A549 (cell line): Measurements from ENCODE around the gene MAD1L1. TPM values are rescaled to one million over a fixed set of nuclear protein-coding genes. Genes with fewer than 3 reads are reported as not detected.

Experiments
- ATAC-seq, 2 experiments: fragments of 200-7000 bp in 1 of 2; fragments of >200 bp in 1 of 2; cut with Nextera tagmentation in 1 of 2; cut with Tn5 transposase in 1 of 2; 3 replicates each; pipeline versions ENCODE4 v1.8.0 to v1.9.1; 2018 to 2020; ENCODE audit warnings: mild to moderate bottlenecking in 1 of 2, moderate library complexity in 1 of 2
- CTCF ChIA-PET: fragments of 300-600 bp; sonication (Branson Sonifier 250); formaldehyde crosslinking; extraction: SDS; loops from one replicate; lab custom pipeline; 2021; ENCODE audit warnings: antibody characterized with exemption, inconsistent platforms; lab: Yijun Ruan, JAX
- POLR2A ChIA-PET: fragments of 350-600 bp; formaldehyde crosslinking; extraction: SDS; loops from one replicate; lab custom pipeline; 2021; ENCODE audit warnings: antibody characterized with exemption, inconsistent platforms; lab: Yijun Ruan, JAX
- DNase-seq, 2 experiments: peaks; one replicate each; pipeline versions ENCODE4 v3.0.0 to v3.0.0-alpha.2; 2011 to 2016; ENCODE audit warnings: low read depth in 1 of 2, low spot score in 1 of 2
- FAIRE-seq: peaks from 2 replicates; lab custom pipeline; 2011; peaks lifted over from hg19 to GRCh38; lab: Jason Lieb, UNC
- H3K27ac ChIP-seq, 2 experiments: fragments of >200 bp; sonication (Bioruptor Twin); formaldehyde crosslinking; 3 replicates each; pipeline ENCODE4 v1.5.1; 2016 to 2017
- H3K4me1 ChIP-seq: fragments of >200 bp; sonication (Bioruptor Twin); formaldehyde crosslinking; 3 replicates; pipeline ENCODE4 v1.6.1; 2016
- H3K4me2 ChIP-seq: fragments of >200 bp; sonication (Bioruptor Twin); formaldehyde crosslinking; 3 replicates; pipeline ENCODE4 v1.6.1; 2016
- H3K4me3 ChIP-seq: fragments of >200 bp; sonication (Bioruptor Twin); formaldehyde crosslinking; 3 replicates; pipeline ENCODE4 v1.5.1; 2016
- H3K9me3 ChIP-seq: fragments of >200 bp; sonication (Bioruptor Twin); formaldehyde crosslinking; 3 replicates; pipeline ENCODE4 v1.6.1; 2016
- CBX2 ChIP-seq: fragments of 200-600 bp; sonication (generic); IDR thresholded peaks from 2 replicates; pipeline ENCODE4 v1.6.1; 2016; ENCODE audit warnings: low read depth, mild to moderate bottlenecking, borderline replicate concordance
- CEBPB ChIP-seq, 2 experiments: fragments of >200 bp in 1 of 2; sonication (Bioruptor Twin) in 1 of 2; formaldehyde crosslinking in 1 of 2; IDR thresholded peaks; 2 replicates each; pipeline ENCODE4 v1.6.1; 2012 to 2016
- CHD2 ChIP-seq: fragments of 150-350 bp; IDR thresholded peaks from 2 replicates; pipeline ENCODE4 v1.6.1; 2014; ENCODE audit warnings: low read length; ENCODE audit not compliant: partially characterized antibody
- CHD4 ChIP-seq: fragments of 200-600 bp; sonication (generic); IDR thresholded peaks from 2 replicates; pipeline ENCODE4 v1.6.1; 2016; ENCODE audit warnings: antibody characterized with exemption, mild to moderate bottlenecking, borderline replicate concordance
- EHF ChIP-seq: fragments of 250-450 bp; sonication (Bioruptor Pico); IDR thresholded peaks from 2 replicates; pipeline ENCODE4 v1.5.0; 2020; ENCODE audit warnings: mild to moderate bottlenecking
- ELK1 ChIP-seq: fragments of 150-350 bp; IDR thresholded peaks from 2 replicates; pipeline ENCODE4 v1.6.1; 2014; ENCODE audit warnings: low read depth, mild to moderate bottlenecking, low read length
- ESRRA ChIP-seq: fragments of 150-350 bp; IDR thresholded peaks from 2 replicates; pipeline ENCODE4 v1.6.1; 2014; ENCODE audit warnings: mild to moderate bottlenecking, low read length, borderline replicate concordance
- FOSB ChIP-seq: fragments of 250-450 bp; sonication (Bioruptor Pico); IDR thresholded peaks from 2 replicates; pipeline ENCODE4 v1.5.0; 2020; ENCODE audit warnings: mild to moderate bottlenecking, moderate library complexity
- FOXS1 ChIP-seq: fragments of 250-450 bp; sonication (Bioruptor Pico); IDR thresholded peaks from 2 replicates; pipeline ENCODE4 v1.5.0; 2020; ENCODE audit warnings: mild to moderate bottlenecking, moderate library complexity
- HEYL ChIP-seq: fragments of 250-450 bp; sonication (Bioruptor Pico); IDR thresholded peaks from 2 replicates; pipeline ENCODE4 v1.8.0; 2021; ENCODE audit warnings: mild to moderate bottlenecking, moderate library complexity
- HMGXB4 ChIP-seq: fragments of 250-450 bp; sonication (Bioruptor Pico); IDR thresholded peaks from 2 replicates; pipeline ENCODE4 v1.5.0; 2021; ENCODE audit warnings: mild to moderate bottlenecking, moderate library complexity, borderline replicate concordance
- HOXA7 ChIP-seq: fragments of 250-450 bp; sonication (Bioruptor Pico); IDR thresholded peaks from 2 replicates; pipeline ENCODE4 v1.5.0; 2020; ENCODE audit warnings: mild to moderate bottlenecking, moderate library complexity
- HOXB13 ChIP-seq: fragments of 250-450 bp; sonication (Bioruptor Pico); IDR thresholded peaks from 2 replicates; pipeline ENCODE4 v1.5.0; 2020; ENCODE audit warnings: low read depth, mild to moderate bottlenecking, moderate library complexity
- JUNB ChIP-seq: fragments of >200 bp; sonication (Bioruptor Twin); formaldehyde crosslinking; IDR thresholded peaks from 2 replicates; pipeline ENCODE4 v1.6.1; 2016
- MAX ChIP-seq: IDR thresholded peaks from 2 replicates; pipeline ENCODE4 v1.6.1; 2012
- MAZ ChIP-seq: fragments of 150-350 bp; IDR thresholded peaks from 2 replicates; pipeline ENCODE4 v1.6.1; 2014; ENCODE audit warnings: antibody characterized with exemption, low read depth, low read length, borderline replicate concordance
- NFE2L2 ChIP-seq: fragments of 150-350 bp; conservative IDR thresholded peaks from 2 replicates; pipeline ENCODE4 v1.6.1; 2014; ENCODE audit warnings: low read length
- POLR2A ChIP-seq: IDR thresholded peaks from 2 replicates; pipeline ENCODE4 v1.6.1; 2012; ENCODE audit warnings: mild to moderate bottlenecking, low read length
- RAD21 ChIP-seq, 2 experiments: fragments of >200 bp in 1 of 2; sonication (Bioruptor Twin) in 1 of 2; formaldehyde crosslinking in 1 of 2; IDR thresholded peaks in 1 of 2; conservative IDR thresholded peaks in 1 of 2; 2 replicates in 1 of 2; 3 replicates in 1 of 2; pipeline ENCODE4 v1.6.1; 2012 to 2018; ENCODE audit warnings: inconsistent platforms in 1 of 2
- RFX5 ChIP-seq: fragments of 450-650 bp; IDR thresholded peaks from 2 replicates; pipeline ENCODE4 v1.7.1; 2014; ENCODE audit warnings: antibody characterized with exemption, mild to moderate bottlenecking, moderate library complexity
- TFCP2L1 ChIP-seq: fragments of 250-450 bp; sonication (Bioruptor Pico); IDR thresholded peaks from 2 replicates; pipeline ENCODE4 v1.5.0; 2021; ENCODE audit warnings: mild to moderate bottlenecking
- WGBS: methylation state at CpG from one replicate; pipeline ENCODE4 v1.1.6; 2017; ENCODE audit errors: missing lambda C conversion rate; 5-methylcytosine and 5-hydroxymethylcytosine counted together
- polyA plus RNA-seq, 4 experiments: library from polyadenylated mRNA; depleted of rRNA in 3 of 4; stranded (reverse); fragments of >200 nt; fragmentation: RNase III in 1 of 4; extraction: RNeasy Plus Mini Kit Qiagen cat#74134 plus additional on column Dnase treatment in 1 of 4; gene quantifications; 2 replicates in 3 of 4; 3 replicates in 1 of 4; pipeline ENCODE4 v1.2.3, GENCODE V29; 2011 to 2017

MAD1L1 gene
- polyA plus RNA-seq, 2 of the 4 experiments (the other 2 are of a cell fraction): 13.6 to 16.6 TPM

- no peak for TF ChIP-seq TFCP2L1 (CRISPR knock-in tag)
- no peak for TF ChIP-seq HMGXB4 (CRISPR knock-in tag)
- TF ChIP-seq EHF (CRISPR knock-in tag): no peak
- TF ChIP-seq RFX5: no peak
- TF ChIP-seq FOSB (CRISPR knock-in tag): no peak
- no peak for TF ChIP-seq JUNB
- TF ChIP-seq MAX: no peak
- no peak for TF ChIP-seq RAD21 (conservative IDR thresholded peaks at IDR 0.05 in 1 of 2, IDR thresholded peaks at IDR 0.05 in 1 of 2)
- TF ChIP-seq FOXS1 (CRISPR knock-in tag): no peak
- TF ChIP-seq HEYL (CRISPR knock-in tag): no peak
- TF ChIP-seq CBX2: no peak
- TF ChIP-seq ESRRA: no peak
- TF ChIP-seq CHD2: no peak
- no peak for FAIRE-seq
Observed at GRCh38 chr7:1864161-1864940, 368.4 kb downstream of the MAD1L1 start.

GRCh38 chr7:1863091-1863900 is 369.4 kb downstream of the MAD1L1 start:
- no peak for DNase-seq
- POLR2A ChIA-PET: no interaction called here
- no peaks in the 10 kb centered on the region for H3K9me3 ChIP-seq
- TF ChIP-seq CHD2: no peak
- TF ChIP-seq EHF (CRISPR knock-in tag): no peak
- no peak for TF ChIP-seq MAZ
- no peak for FAIRE-seq
- WGBS: 91% methylated on average over 24 of the region's 40 CpGs
- ATAC-seq: no peak; a peak in 1 of 6 replicates
- no peaks in the 10 kb centered on the region for H3K4me1 ChIP-seq
- no peak overlapping the region for H3K4me2 ChIP-seq
- H3K4me3 ChIP-seq: no peak overlapping the region
- H3K27ac ChIP-seq: no peak overlapping the region
- CTCF ChIA-PET: no interaction called here

More at GRCh38 chr7:1864161-1864940, 368.4 kb downstream of the MAD1L1 start:
- ChIA-PET CTCF (no interaction called here), POLR2A (no interaction called here)
- ATAC-seq (no peak), DNase-seq (no peak)
- WGBS: 80% methylated on average over 22 of the region's 25 CpGs
- no peaks in the 10 kb centered on the region for H3K4me1 ChIP-seq
- H3K4me2 ChIP-seq: no peak overlapping the region
- H3K27ac ChIP-seq: no peak overlapping the region
- H3K4me3 ChIP-seq: no peak overlapping the region
- H3K9me3 ChIP-seq: no peaks in the 10 kb centered on the region

GRCh38 chr7:1862560-1862959 is 370.2 kb downstream of the MAD1L1 start:
- CTCF ChIA-PET: no interaction called here
- no peak for TF ChIP-seq MAX
- no peak for TF ChIP-seq CEBPB (IDR thresholded peaks at IDR 0.05)
- TF ChIP-seq CHD4: no peak
- TF ChIP-seq EHF (CRISPR knock-in tag): no peak
- TF ChIP-seq HOXB13: no peak
- TF ChIP-seq ELK1: no peak
- TF ChIP-seq POLR2A: no peak
- no peak for TF ChIP-seq NFE2L2
- TF ChIP-seq HOXA7 (CRISPR knock-in tag): no peak
- H3K4me3 ChIP-seq: no peak overlapping the region
- WGBS: 85% methylated on average over 9 of the region's 9 CpGs
- no peaks in the 10 kb centered on the region for H3K9me3 ChIP-seq
- ATAC-seq: no peak
- POLR2A ChIA-PET: no interaction called here
- FAIRE-seq: no peak
- DNase-seq: no peak
- no peaks in the 10 kb centered on the region for H3K4me1 ChIP-seq
- no peak overlapping the region for H3K27ac ChIP-seq
- H3K4me2 ChIP-seq: no peak overlapping the region
